ENCODE measurements around the gene C17orf107.
"Not testable (repeated sequence)": the region's sequence is repeated elsewhere in the genome, so short reads cannot be mapped to it uniquely, and the experiment has no call there.

The C17orf107 gene

GRCh38 chr17:4908711-4909496 lies 9.6 kb downstream of the C17orf107 start:
- peak; percentile 98 for DNase-seq (ENCODE audit: low read depth)
- peak; percentile 86 for TF ChIP-seq CTCF (conservative IDR thresholded peaks at IDR 0.05; ENCODE audit: low read depth, low read length)
- no peak overlapping the region for H3K4me3 ChIP-seq (ENCODE audit: low read depth, low read length)

GRCh38 chr17:4913994-4914393 lies 14.7 kb downstream of the C17orf107 start:
- no peak for TF ChIP-seq CTCF (conservative IDR thresholded peaks at IDR 0.05; ENCODE audit: low read depth, low read length)
- DNase-seq (ENCODE audit: low read depth) = peak; percentile 27
- no peak overlapping the region for H3K4me3 ChIP-seq (ENCODE audit: low read depth, low read length)

DNA sequence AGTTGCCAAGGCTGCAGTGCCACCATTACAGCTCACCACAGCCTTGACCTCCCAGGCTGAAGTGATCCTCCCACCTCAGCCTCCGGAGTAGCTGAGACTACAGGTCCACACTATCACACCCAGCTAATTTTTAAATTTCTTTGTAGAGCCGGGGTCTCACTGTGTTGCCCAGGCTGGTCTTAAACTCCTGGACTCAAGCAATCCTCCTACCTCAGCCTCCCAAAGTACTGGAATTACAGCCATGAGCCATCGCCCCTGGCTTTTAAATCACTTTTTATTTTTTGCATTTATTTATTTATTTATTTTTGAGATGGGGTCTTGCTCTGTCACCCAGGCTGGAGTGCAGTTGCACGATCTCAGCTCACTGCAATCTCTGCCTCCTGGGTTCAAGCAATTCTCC lies 15.2 kb downstream of the C17orf107 start:
- DNase-seq (ENCODE audit: low read depth) = not testable (repeated sequence)

GRCh38 chr17:4919511-4920047 lies 20.2 kb downstream of the C17orf107 start:
- TF ChIP-seq CTCF (conservative IDR thresholded peaks at IDR 0.05; ENCODE audit: low read depth, low read length) = no peak
- no peak for DNase-seq (ENCODE audit: low read depth)
- no peak overlapping the region for H3K4me3 ChIP-seq (ENCODE audit: low read depth, low read length)

More for the DNA sequence above, 15.2 kb downstream of the C17orf107 start:
- H3K4me3 ChIP-seq (ENCODE audit: low read depth, low read length) = not testable (repeated sequence)

DNA sequence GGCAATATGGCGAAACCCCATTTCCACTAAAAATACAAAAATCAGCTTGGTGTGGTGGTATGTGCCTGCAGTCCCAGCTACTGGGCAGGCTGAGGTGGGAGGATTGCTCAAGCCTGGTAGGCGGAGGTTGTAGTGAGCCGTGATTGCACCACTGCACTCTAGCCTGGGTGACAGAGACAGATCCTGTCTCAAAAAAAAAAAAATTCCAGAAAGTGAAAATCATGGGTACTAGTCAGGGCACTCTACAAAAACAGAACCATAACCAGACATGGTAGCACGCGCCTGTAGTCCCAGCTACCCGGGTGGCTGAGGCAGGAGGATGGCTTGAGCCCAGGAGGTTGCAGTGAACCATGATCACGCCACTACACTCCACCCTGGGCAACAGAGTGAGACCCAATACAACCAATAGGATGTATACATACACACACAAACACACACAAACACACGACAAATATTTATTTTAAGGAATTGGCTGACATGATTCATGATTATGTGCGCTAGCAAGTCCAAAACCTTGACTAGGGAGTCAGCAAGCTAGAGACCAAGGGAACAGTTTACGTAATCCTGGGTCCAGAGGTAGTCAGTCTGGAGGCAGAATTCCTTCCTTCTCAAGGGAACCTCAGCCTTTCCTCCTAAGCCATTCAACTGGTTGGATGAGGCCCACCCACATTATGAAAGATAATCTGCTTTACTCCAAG lies 21.2 kb downstream of the C17orf107 start:
- DNase-seq (ENCODE audit: low read depth) = peak; percentile 52
- H3K4me3 ChIP-seq (ENCODE audit: low read depth, low read length) = no peak overlapping the region
- no peak for TF ChIP-seq CTCF (conservative IDR thresholded peaks at IDR 0.05; ENCODE audit: low read depth, low read length)

GRCh38 chr17:4921320-4921719 lies 22.0 kb downstream of the C17orf107 start:
- no peak for DNase-seq (ENCODE audit: low read depth)
- H3K4me3 ChIP-seq (ENCODE audit: low read depth, low read length) = no peak overlapping the region

DNA sequence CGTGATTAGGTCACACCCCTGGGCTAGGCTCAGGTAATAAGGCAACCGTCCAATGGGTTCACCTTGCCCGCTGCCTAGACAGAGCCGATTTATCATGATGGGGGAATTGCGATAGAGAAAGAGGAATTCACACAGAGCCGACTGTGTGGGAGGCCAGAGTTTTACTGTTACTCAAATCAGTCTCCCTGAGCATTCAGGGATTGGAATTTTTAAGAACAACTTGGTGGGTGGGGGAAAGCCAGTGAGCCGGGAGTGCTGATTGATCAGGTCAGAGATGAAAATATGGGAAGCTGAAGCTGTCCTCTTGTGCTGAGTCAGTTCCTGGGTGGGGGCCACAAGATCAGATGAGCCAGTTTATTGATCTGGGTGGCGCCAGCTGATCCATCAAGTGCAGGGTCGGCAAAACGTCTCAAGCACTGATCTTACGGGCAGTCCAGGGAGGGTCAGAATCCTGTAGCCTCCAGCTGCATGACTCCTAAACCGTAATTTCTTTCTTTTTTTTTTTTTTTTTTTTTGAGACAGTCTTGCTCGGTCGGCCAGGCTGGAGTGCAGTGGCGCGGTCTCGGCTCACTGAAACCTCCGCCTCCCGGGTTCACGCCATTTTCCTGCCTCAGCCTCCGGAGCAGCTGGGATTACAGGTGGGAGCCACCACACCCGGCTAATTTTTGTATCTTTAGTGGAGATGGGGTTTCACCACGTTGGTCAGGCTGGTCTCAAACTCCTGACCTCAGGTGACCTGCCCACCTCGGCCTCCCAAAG lies 27.4 kb downstream of the C17orf107 start:
- not testable (repeated sequence) for H3K4me3 ChIP-seq (ENCODE audit: low read depth, low read length); DNase-seq (ENCODE audit: low read depth)

More at GRCh38 chr17:4921320-4921719, 22.0 kb downstream of the C17orf107 start:
- TF ChIP-seq CTCF (conservative IDR thresholded peaks at IDR 0.05; ENCODE audit: low read depth, low read length) = no peak
